T-helper 9 cell (primary cell): ENCODE data around the gene KCTD21.
"Not testable (repeated sequence)": the region's sequence is repeated elsewhere in the genome, so short reads cannot be mapped to it uniquely, and the experiment has no call there.

ENCODE experiments used
- DNase-seq: peaks from one replicate; pipeline ENCODE4 v3.0.0-alpha.2; 2020
- total RNA-seq, 2 donors: gene quantifications; one replicate each; lab custom pipeline; 2026; lab: John Stamatoyannopoulos, UW

The KCTD21 gene
- total RNA-seq = 2.2 to 30.5 reads per million in 2 donors

- DNase-seq = peak; percentile 81
These were observed at the start of gene KCTD21, which contains the start of gene USP35 for GRCh38 chr11:78188286-78189173. KCTD21 (minus strand) TSS chr11:78188626; CDS start chr11:78174554, 14,072 bp downstream. USP35 (plus strand) TSS chr11:78188919; CDS start chr11:78196246, 7,327 bp downstream.

- no peak for DNase-seq
These were observed 49.0 kb upstream of the KCTD21 start for GRCh38 chr11:78237293-78238046.

GRCh38 chr11:78234006-78234405, 45.6 kb upstream of the KCTD21 start:
- DNase-seq = no peak

GRCh38 chr11:78233046-78233445, 44.6 kb upstream of the KCTD21 start:
- not testable (repeated sequence) for DNase-seq

- DNase-seq = no peak
These were observed 43.6 kb upstream of the KCTD21 start for GRCh38 chr11:78231962-78232501.

GRCh38 chr11:78230161-78230877, 41.9 kb upstream of the KCTD21 start:
- DNase-seq = no peak

GRCh38 chr11:78229106-78229505, 40.7 kb upstream of the KCTD21 start:
- no peak for DNase-seq

GRCh38 chr11:78228467-78228866, 40.0 kb upstream of the KCTD21 start:
- no peak for DNase-seq

GRCh38 chr11:78227921-78228320, 39.5 kb upstream of the KCTD21 start:
- DNase-seq = no peak

- no peak for DNase-seq
These were observed 38.6 kb upstream of the KCTD21 start for GRCh38 chr11:78226684-78227680.

GRCh38 chr11:78224906-78225420, 36.5 kb upstream of the KCTD21 start:
- DNase-seq = no peak

GRCh38 chr11:78224506-78224905, 36.1 kb upstream of the KCTD21 start:
- no peak for DNase-seq

- no peak for DNase-seq
These were observed 35.0 kb upstream of the KCTD21 start for GRCh38 chr11:78223320-78223954.

- DNase-seq = not testable (repeated sequence)
These were observed 34.3 kb upstream of the KCTD21 start for GRCh38 chr11:78222726-78223125.

- DNase-seq = no peak
These were observed 33.2 kb upstream of the KCTD21 start for GRCh38 chr11:78221396-78222315.

- no peak for DNase-seq
These were observed 32.1 kb upstream of the KCTD21 start for GRCh38 chr11:78220218-78221157.

GRCh38 chr11:78219493-78220217, 31.2 kb upstream of the KCTD21 start:
- DNase-seq = no peak
